Pons (tissue), 1 donor: ENCODE data around the gene CACNA1D.

ENCODE experiments used
- DNase-seq: peaks from one replicate; pipeline ENCODE4 v3.0.0-alpha.2; 2016; ENCODE audit warnings: low spot score

CACNA1D gene

DNA sequence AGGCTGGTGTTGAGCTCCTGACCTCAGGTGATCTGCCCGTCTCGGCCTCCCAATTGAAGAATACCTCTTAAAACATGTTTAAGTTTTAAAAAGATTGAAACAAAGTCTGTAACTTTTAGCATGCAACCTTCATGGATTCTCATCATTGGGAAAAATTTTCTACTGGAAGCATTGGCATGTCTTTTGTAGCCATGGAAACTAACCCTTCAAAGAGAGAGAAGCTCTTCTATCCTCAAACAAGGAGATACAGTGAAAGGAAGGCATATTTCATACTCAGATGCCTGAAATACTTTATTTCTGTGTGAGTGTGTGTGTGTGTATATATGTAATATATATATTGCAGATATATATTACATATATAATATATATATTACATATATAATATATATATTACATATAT, 196.9 kb downstream of the CACNA1D start:
- no peak for DNase-seq

DNA sequence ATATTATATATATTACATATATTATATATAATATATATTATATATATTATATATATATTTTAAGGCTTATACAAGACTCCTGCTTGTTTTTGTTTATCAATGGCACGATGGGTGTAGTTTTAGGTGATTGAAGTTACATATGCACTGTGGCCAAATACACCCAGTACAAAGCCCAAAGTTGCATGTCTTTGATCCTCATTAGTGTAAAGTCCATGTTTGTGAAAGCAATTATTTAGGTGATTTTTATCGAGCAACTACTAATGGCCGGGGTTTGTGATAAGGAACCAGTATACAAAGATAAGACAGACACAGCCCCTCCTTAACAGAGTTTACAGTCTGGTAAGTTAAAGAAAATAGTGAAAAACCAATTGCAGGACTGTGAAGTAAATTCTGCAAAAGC, 197.5 kb downstream of the CACNA1D start:
- no peak for DNase-seq

DNA sequence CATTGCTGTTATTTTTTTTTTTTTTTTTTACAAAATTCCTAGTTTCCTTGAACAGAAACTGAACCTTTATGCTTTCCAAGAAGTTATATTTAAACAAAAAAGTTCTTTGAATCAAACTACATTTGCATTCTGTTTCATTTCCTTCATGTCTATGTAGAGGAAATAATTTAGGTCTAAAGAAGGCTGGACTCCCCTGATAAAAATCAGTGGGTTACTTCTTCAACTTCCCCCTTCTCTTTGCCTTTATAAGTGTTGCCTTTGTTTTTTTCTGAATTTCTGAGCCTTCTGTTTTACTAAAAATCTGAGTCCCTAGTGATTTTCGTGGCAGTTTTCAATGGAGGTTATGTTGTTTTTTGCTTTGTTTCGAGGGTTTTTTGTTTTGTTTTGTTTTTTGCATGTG, 199.0 kb downstream of the CACNA1D start:
- no peak for DNase-seq

- DNase-seq: no peak
These were observed 199.6 kb downstream of the CACNA1D start for GRCh38 chr3:53694046-53694445.

DNA sequence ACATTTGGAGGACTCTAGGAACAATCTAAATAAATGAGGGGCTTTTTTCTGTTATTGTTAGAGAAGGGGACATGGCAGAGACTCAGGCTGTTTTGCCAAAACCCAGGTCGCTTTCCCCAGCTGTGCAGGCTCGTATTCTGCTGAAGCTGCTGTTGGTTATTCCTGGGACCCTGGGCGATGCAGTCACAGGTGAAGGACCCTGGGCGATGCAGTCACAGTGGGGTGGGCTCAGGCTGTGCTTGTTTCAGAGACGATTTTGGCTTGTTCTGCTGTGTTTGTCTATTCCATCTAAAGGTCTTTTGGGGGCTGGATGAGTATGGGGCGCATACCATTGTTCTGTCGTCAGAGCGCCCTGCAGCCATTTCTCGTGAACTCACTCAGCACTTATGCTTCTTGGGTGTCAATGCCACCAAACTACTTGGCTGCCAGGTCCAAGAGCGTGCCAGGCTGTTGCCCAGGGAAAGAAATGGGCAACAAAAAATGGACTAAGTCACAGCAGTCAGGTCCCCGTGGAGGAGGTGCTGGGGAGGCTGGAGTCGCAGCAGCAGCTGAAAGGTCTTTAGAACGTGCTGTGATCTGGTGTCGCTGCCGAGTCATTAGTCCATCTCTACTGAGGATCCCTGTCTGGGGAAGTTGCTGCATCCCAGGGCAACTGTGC, 200.4 kb downstream of the CACNA1D start:
- DNase-seq: no peak

DNA sequence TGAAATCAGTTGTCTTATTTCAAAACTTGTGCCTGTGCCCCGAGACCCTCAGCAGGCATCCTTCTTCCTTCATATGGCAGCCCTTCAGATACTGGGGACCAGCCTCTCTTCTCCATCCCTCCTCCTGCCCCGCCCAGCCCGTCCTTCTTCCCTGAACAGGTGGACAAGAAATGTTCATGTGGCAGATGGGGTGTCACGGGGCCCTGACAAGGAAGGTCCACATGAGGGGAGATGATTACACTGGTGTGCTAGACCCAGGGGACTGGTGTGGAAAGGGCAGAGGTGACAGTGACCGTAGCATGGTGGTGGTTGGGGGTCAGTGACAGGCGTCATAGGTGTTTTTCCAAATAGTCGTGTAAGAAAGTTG, 200.9 kb downstream of the CACNA1D start:
- DNase-seq: no peak

- DNase-seq: no peak
These were observed 202.2 kb downstream of the CACNA1D start for GRCh38 chr3:53696401-53697172.

- no peak for DNase-seq
These were observed 206.0 kb downstream of the CACNA1D start for GRCh38 chr3:53700441-53700840.

- no peak for DNase-seq
These were observed 208.5 kb downstream of the CACNA1D start for GRCh38 chr3:53702776-53703530.

DNA sequence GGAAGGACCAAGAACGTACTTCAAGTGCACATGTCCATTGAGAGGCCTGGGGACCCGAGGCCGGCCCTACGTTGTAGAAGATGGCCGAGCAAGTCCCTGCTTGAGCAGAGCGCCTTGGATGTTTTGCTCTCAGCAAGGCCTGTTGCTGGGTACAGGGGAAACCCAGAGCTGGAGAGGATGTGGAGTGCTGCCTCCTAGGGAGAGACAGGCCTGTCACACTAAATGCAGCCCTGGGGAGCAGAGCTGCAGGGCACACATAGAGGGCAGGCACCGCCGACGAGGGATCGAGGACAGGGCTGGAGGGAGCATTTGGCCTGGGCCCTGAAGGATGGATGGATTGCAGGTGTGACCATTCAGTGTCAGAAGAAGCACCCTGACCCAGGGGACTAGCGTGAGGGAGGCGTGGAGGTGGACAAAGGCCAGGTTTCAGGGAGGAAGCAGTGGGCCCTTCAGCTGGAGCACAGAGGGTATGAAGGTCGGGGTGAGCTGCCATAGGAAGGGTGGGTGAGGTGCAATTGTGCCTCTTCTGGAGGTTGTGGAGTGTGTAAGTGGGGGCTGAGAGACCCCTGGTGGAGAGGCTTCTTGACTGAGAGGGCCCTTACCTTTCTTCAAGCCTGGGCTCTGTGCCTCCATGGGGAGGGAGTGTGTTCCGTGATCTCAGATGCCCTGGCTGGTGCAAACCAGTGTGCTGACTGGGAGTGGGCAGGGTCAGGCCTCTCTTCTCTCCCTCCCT, 209.4 kb downstream of the CACNA1D start:
- no peak for DNase-seq

- DNase-seq: no peak
These were observed 209.9 kb downstream of the CACNA1D start for GRCh38 chr3:53704363-53704725.

DNA sequence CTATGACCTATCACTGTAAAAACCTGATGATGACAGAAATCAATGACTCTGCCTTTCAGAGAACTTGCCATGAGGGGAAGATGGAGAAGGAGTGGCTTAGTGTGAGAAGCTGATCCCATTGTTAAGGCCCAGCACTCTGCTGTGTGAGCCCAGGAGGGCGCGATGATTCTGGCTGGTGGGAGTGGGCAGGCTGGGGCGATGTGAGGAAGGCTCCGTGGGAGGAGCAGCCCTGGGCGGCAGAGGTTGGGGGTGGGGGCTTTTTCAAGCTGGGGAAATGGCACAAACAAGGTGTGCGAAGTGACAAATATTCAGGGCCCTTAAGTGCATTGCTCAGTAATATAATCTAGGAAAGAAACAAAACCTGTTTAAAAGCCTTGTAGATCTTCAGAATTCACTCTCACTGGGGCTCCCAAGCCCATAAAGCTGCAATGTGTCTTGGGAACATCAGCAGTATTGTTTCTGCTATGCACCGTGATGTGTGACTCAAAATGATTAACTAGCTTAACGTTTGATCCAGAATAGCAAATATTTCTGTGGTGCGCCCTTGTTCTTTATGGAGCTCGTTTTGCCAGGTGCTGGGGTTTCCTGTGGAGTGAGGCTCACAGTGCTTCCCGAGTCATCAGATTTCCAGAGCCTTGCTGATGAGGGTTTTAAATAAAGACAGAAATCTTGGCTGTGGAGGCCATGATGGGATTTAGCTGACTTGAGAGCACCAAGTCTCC, 210.8 kb downstream of the CACNA1D start:
- DNase-seq: no peak

- no peak for DNase-seq
These were observed 211.4 kb downstream of the CACNA1D start for GRCh38 chr3:53705774-53706173.

GRCh38 chr3:53707222-53707621, 212.8 kb downstream of the CACNA1D start:
- DNase-seq: no peak

GRCh38 chr3:53708001-53708621, 213.7 kb downstream of the CACNA1D start:
- no peak for DNase-seq

- DNase-seq: no peak
These were observed 214.8 kb downstream of the CACNA1D start for GRCh38 chr3:53709256-53709655.

GRCh38 chr3:53709860-53710674, 215.7 kb downstream of the CACNA1D start:
- DNase-seq: peak; percentile 66

- no peak for DNase-seq
These were observed 217.0 kb downstream of the CACNA1D start for GRCh38 chr3:53711387-53711786.

DNA sequence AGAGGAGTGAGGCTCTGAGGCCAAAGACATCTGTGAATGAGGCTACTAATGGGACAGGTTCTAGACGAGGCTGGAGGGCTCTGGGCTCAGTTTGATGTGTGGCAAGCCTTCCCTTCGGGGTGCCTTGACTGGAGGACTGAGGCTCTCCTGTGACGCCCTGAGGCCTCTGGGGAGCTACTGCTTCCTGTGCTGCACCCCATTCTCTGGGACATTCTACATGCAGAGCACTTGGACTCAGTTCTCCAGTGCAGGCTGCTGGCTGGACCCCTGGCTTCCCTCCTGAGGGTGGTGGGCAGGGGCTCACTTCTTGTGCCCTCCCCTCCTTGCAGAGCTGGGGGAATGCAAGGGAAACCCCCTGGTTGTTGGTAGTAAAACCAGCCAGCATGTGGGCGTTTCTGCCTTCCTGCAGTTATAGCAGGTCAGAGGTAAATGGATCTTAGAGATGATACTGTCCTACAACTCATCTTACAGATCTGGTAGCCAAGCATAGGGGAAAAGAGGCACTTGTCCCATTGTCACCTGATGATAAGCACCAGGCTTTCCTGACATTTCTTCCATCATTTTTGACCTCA, 218.5 kb downstream of the CACNA1D start:
- no peak for DNase-seq

DNA sequence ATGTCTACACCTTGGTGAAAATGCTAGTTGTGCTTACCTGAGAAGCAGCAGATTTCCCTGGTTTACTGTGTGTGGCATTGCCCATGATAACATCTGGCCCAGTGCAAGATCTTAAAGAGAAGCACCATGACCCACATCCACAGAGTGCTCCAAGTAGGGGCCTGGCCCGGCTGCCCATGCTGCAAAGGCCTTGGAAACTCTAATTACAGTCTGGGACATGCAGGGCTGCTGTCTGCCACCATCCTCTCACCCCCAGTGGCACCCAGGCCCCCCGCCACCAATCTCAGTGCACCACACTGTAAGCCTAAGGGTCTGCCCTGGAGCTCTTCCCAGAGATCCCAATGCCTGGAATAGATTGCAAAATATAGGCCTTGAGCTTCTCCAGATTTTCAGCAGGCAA, 219.2 kb downstream of the CACNA1D start:
- no peak for DNase-seq
